GM19455 (cell line): ENCODE data around the gene CAPN10.
"Not testable (repeated sequence)": the region's sequence is repeated elsewhere in the genome, so short reads cannot be mapped to it uniquely, and the experiment has no call there.

Source experiments
- ATAC-seq: cut with Tn5 transposase; IDR thresholded peaks from one replicate; pipeline ENCODE4 v1.9.1; 2021; ENCODE audit not compliant: unreplicated experiment

The CAPN10 gene

DNA sequence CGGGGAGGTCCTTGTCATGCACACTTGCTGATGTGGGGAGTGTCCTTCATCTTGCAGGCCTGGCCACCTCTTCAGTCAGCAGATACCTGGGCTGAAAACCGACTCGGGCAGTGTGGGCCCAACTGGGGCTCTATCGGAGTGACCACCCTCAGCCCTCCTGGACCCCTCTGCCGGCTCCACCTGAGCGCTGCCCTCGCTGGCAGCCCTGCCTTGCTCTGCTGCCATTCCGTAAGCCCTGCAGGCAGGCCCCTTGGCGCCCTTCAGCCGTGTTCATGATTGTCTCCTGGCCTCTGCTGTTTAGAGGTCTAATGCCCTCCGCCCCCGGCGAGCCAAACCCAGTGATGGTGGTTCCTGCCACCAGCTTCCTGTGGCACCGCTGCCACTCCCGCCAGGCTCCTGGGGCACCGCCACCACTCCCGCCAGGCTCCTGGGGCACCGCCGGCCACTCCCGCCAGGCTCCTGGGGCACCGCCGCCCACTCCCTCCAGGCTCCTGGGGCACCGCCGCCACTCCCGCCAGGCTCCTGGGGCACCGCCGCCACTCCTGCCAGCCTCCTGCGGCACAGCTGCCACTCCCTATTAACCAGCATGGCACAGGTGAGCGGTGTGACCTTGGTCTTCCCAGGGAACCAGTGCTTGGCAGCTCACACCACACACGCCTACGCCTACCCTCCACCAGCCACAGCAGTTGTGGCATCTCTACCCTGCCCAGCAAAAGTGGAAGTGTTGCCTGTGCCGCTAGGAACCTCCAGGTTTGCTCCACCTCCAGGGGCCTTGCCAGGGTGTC, 15.9 kb downstream of the CAPN10 start:
- no peak for ATAC-seq

DNA sequence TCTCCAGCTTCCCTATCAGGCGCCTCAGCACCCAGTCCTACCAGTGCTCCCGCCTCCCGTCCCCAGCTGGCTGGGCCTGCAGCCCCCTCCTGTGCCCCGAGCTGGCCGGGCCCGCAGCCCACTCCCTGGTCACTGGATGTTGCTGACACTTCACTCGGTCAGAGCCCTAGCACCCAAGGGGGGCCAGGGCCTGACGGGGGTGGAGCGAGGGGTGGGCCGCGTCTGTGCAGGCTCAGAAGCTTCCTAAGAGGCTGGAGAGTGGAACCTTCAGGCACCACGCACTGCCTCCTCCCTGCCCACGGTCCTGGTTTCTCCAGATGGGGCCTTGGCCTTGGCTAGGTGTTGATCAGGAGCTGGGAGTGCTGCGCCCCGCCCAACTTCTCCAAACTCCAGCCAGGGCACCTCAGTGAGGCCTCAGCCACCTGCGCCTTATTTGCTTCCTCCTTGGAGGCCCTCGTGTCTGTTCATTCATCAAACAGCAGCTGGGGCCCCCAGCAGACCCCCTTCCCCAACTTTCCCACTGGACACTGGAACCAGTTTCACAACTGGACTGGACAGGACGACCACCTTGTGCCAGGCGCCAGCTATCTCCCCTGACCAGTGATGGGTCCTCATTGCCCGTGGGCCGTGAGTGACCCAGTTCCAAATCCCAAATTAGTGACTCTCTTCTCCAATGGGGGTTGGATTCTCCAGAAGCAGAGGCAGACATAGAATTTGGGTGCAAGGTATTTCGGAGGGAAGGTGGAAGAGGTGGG, 16.7 kb downstream of the CAPN10 start:
- ATAC-seq = no peak

DNA sequence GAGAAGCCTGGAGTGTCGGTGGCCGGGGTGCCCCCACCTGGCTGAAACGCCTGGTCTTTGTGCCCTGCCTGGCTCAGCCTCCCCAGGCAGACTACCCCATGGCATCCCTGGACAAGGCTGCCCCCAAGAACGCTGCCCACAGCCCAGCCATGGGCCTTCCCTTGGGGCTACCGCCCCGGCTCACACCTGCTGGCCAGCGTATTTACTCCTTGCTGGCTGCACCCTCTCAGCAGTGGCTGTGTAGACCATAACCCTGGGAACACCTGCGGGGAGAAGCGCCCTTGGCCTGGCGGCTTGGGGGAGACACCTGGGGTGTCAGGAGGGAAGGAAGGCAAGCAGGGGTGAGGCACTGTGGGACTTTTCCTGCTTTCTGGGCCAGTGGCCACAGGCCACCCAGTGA, 17.3 kb downstream of the CAPN10 start:
- no peak for ATAC-seq

DNA sequence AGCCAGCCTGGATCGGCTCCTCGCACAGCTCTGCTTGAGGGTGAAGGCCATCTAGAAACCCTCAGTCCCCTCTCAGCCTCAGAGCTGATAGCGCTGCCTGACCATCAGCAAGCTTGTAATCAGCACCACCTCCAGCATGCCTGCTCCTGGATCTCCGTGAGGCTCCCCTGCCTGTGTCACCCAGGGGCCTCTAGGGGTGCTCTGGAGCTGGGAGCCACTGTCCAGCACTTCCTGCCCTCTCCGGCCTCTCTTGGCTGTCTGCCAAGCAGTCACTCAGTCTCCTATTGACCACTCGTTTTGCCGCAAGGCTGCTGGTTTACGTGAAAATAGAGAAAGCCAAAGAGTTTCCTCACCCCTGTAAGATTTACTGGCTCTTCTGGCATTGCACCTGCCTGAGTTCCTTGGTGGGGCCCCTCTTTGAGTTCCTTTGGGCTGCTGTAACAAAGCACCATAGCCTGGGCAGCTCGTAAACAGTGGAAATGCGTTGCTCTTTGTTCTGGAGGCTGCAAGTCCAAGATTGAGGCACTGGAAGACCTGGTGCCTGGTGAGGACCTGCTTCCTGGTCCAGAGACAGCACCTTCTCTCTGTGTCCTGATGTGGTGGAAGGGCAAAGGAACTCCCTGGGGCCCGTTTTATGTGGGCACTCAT, 17.9 kb downstream of the CAPN10 start:
- no peak for ATAC-seq

DNA sequence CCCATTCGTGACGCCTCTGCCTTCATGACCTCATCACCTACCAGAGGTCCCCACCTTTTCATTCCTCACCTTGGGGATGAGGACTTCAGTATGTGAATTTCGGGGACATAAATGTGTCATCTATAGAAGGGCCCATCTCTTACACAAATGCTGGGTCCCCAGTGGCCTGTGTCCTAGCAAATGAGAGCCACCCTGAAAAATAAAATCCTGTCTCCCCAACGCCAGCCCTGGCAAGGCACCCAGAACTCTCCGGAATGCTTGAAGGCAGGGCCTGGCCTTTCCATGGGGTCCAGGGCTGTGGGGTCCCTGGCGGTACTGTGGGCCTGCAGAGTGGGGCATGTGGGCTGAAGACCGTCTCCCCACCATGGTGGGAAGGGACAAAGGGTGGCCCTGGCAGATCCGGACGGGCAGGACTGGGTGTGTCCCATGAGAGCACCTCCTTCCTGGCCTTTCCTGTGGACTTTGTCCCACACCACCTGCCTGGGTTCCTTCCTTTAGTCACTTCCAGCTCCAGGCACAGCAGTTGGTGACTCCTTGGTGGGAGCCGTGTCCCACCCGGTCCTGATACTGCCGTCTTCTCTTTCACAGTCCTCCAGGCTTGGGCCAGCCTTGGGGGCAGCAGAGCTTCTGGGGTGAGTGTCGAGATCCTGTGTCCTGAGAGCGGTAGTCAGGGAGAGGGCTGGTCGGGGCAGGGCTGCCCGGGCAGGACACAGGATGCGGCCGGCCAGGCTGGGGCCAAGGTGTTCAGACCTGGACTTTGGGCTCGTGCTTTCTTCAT, 18.6 kb downstream of the CAPN10 start:
- ATAC-seq = no peak

DNA sequence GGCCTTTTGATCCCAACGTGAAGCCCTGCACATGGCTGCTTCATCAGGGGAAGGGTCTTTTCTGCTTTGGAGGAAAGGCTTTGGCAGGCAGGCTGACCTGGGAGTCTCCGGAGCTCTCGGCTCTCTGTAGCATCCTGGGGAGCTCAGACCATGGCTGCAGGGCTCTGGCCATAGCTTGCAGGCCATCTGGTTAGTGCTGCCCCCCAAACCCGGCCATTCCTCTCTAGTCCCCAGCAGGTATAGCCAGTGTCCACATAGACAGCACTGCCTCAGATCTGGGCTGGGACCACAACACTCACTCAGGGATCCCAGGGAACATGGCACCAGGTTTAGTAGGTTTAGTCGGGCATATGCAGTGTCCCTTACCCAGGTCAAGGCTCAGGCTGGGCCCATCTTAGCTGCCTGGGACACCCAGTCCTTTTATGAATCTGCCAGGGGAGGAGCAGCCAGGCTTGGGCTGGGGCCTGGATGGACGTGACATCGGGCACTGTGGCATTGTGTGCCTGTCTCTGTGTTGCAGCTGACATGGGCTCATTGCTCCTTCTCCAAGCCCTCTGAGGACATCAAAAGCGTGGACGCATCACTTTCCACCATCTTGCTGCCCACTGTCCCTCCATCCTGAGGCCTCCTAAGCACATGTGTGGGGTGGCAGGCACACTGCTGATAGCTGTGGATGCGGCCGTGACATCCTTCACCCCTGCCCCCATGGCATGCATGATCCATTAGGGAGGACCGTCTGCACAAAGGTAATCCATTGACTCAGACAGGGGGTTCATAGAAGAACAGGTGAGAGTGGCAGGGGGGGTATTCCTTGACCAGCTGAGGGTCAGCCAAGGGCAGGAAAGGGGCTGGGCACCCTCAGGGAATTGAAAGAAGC, 19.6 kb downstream of the CAPN10 start:
- ATAC-seq = no peak

DNA sequence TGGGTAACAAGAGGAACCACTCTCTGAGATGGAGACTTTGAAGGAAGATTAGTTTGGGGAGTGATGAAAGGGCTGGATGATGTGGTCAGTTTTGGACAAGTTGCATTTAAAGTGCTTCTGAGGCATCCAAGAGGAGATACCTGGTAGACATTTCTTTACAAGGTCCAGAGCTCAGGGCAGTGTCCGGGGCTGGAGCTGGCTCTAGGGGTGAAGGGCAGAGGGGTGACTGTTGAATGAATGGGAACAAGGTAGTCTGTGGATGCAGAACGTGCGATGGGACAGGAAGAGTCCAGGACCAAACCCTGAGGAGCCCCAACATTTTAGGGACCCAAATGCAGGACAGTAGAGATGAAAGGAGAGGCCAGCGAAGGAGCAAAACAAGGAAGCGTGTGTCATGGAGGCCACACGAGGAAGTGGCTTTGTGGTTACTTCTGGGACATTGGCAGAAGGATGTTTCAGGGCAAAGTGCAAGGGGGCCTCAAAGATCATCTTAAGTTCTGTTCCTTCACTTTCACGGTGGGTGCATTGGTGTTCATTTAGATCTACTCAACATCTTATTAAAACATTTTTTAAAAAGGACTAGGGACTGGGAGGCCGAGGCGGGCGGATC, 25.2 kb downstream of the CAPN10 start:
- ATAC-seq = no peak

DNA sequence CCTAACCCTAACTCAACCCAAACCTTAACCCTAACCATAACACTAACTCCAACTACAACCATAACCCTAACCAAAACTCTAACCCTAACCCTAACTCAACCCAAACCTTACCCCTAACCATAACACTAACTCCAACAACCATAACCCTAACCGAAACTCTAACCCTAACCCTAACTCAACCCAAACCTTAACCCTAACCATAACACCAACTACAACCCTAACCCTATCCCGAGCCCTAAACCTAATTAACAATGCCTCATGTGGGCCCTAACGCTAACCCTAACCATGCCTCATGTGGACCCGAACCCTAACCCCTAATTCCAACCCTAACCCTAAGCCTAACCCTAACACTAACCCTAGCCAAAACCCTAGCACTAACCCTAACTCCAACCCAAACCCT, 27.2 kb downstream of the CAPN10 start:
- no peak for ATAC-seq

DNA sequence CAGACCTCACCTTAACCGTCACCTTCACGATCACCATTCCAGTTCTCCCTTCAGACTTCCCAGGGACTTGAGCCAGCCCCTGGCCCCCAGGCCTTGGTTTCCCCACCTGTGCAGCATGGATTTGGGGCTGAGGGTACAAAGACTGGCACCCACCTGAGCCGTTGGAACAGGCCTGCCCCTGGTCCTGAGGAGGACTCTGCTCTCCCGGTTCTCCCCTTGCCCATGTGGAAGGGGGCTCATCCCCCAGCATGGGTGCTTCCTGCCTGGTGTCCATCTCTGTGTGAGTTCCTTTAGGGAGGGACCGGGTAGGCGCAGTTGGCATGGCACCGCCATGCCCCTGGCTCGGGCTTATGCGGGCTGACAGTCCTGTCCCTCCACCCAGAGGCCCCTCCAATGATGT, 27.9 kb downstream of the CAPN10 start:
- no peak for ATAC-seq

DNA sequence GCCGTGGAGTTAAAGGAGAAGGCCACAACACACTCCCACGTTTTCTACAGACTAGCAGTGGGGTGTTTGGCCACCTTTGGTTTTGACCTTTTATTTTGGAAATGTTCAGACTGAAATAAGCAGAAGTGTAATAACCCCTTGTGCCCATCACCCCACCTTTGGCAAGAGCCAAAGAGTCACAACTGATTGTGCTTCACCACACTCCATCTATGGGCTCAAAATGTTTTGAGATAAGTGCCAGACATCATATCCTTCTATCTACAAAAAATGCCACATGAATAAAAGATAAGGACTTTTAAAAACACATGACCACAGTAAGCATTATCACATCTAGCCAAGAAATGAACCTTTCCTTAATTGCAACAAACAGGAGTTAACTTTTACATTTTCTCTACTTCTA, 28.9 kb downstream of the CAPN10 start:
- no peak for ATAC-seq

DNA sequence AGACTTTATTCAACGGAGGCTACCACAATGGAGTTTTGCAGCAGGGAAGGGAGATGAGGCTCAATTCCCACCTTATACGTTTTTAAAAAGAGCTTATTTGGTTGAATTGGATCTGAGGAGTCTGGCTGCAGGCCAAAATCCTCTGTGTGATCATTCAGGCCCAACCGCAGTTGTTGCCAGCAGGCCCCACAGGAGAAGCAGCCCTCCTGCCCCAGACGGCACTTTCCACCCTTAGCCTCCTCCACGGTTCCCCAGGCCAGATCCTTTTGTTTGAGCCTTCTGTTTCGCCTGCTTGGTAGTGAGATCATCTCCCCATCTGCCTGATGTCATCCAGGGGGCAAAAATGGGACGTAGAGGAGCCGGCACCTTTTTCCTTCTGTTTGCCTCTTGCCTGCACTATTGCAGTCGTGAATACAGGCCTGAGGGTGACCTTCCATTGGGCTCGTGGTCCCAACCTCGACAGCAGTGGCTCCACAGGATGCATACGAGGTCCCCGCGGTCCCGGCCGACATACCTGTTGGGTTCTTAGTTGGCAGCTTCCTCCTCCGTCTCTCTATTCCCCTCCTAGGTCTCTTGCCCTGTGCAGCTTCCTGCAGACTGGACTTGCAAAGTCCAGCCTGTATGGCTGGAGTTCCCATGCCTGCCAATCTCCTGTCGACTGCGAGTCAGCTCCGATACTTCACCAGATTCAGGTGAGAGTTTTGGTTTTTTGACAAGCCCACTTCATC, 29.4 kb downstream of the CAPN10 start:
- ATAC-seq = no peak

DNA sequence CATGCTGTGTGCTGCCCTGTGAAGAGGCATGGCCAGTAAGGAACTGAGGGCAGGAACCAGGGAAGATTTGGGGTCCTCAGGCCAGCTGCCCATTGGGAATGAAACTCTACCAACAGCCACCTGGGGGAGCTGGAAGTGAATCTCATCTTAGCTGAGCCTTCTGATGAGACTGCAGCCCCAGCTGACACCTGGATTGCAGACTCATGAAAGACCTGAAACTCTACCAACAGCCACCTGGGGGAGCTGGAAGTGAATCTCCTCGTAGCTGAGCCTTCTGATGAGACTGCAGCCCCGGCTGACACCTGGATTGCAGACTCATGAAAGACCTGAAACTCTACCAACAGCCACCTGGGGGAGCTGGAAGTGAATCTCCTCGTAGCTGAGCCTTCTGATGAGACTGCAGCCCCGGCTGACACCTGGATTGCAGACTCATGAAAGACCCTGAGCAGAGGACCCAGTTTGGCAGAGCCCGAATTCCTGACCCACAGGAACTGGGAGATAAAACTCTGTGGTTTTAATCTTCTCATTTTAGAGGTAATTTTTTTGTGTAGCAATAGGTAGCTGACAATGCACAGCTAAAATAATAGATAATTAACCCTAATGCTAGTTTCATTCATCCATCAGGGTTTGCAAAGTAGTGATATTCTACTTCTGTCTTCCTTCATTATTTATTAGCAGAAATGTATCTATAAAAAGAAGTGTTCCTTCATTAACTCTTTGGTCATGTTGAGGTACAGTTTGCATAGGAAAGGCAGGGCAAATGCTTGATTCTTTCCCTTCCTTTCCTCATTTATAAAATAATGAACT, 30.5 kb downstream of the CAPN10 start:
- not testable (repeated sequence) for ATAC-seq

DNA sequence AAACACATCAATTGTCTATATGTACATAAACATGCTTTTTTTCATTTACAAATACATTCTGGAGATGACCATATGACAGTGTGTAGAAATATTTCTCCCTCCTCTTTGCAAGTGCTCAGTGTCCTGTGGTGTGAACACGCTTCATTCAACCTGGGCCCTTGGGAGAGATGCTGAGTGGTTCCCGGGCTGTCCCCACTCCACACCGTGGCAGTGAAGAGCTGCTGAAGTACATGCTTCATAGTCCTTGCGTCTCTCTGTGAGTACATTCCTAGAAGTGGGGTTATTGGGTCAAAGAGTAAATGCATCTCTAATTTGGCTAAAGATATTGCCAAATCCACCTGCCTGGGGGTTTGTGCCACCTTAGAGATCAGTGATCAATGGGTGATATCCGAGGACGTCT, 32.2 kb downstream of the CAPN10 start:
- ATAC-seq = no peak

DNA sequence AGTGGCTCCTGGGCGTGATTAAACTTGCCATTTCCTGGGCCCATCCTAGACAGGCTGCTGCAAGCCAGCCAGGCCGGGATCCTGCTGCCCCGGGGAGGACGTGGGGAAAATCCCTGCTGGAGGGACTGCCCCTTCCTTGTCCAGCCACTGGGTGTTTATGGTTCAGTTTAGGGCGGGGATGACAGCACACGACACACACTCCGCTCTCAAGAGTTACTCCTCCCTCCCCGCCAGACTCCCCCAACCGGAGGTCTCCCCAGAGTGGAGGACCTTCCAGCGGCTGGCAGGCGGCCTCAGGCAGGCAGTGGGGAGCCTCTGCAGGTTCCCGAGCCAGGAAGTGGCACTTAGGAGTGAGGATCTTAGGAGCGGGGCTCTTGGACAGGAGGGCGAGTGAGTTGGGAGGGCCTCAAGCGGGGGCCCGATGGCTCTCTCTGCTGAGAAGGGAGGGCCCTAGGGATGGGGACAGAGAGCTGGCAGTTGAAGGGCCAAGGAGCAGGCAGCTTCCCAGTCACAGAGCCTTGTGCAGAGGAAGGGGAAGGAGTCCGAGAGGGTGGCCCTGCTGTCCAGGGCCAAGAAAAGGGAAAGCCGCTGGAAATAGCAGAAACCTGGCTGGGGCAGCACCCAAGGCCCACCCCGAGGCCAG, 33.1 kb downstream of the CAPN10 start:
- ATAC-seq = no peak

DNA sequence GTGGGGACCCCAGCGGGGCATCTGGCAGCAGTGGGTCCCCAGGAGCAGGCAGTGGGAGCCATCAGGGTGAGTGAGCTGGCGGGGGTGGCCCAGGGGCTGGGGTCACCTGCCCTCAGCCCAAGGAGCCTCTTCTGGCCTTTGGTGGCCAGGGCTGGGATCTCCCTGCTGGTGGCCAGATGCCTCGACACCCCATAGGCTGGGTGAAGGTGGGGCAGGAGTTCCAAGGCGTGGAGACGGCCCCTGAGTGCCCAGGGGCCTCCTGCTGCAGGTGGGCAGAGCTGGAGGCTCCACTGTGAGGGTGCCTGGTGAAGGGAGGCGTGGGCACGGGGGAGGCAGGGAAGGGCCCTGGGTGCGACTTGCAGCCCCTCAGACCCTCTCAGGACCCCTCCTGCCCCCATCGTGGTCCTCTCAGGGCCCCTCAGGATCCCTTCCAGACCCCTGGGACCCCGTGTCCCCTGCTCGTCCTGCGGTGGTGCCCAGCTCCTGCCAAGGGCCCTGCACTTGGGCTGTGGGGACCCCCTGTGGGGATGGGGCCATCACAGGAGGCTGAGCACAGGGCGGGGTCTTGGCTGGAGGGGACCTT, 33.7 kb downstream of the CAPN10 start:
- ATAC-seq = no peak

DNA sequence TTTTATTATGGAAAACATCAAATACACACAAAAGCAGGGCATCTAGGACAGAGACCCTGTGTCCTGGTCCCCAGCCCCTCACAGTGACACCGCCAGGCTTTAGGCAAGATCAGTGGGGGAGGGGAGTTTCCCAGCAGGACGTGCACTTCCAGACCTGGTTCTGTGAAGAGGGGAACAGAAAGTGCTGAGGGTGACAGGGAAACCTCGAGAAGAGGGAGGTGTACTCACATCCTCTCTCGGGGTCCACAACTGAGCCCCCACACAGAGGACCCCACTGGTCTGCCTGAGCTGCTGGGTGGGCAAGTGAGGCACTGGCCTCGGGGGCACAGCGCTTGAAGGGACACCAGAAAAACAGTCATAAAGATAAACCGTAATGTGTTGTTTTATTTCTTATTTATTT, 34.3 kb downstream of the CAPN10 start:
- ATAC-seq = no peak

DNA sequence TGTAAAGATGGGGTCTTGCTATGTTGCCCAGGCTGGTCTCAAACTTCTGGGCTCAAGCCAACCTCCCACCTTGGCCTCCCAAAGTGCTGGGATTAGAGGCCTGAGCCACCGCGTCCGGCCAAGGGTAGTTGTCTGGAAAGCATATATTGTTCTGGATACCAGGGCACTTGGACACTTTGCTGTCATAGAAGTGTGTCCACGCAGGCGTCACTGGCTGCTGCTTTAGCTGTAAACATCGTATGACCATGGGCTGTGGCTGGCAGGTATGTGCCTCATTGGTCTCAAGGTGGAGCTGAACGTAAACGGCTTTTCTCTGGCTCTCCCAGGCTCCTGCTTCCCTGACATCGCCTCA, 35.5 kb downstream of the CAPN10 start:
- no peak for ATAC-seq
